GM19240 (cell line): ENCODE measurements around the gene DHRS1.

Experiments
- DNase-seq: peaks from one replicate; pipeline ENCODE4 v3.0.0; 2011; ENCODE audit warnings: low spot score; ENCODE audit not compliant: insufficient read length

DHRS1 gene

GRCh38 chr14:24283796-24284460 is 15.7 kb downstream of the DHRS1 start:
- no peak for DNase-seq

GRCh38 chr14:24282736-24283135 is 16.8 kb downstream of the DHRS1 start:
- no peak for DNase-seq

- no peak for DNase-seq
These were observed 17.9 kb downstream of the DHRS1 start for GRCh38 chr14:24281636-24282035.

- no peak for DNase-seq
These were observed 18.7 kb downstream of the DHRS1 start for GRCh38 chr14:24280797-24281460.

- no peak for DNase-seq
These were observed 20.0 kb downstream of the DHRS1 start for GRCh38 chr14:24279301-24280186.

GRCh38 chr14:24278424-24278823 is 21.2 kb downstream of the DHRS1 start:
- DNase-seq = no peak

- DNase-seq = no peak
These were observed 21.8 kb downstream of the DHRS1 start for GRCh38 chr14:24277606-24278321.

- no peak for DNase-seq
These were observed 22.5 kb downstream of the DHRS1 start for GRCh38 chr14:24277071-24277470.

GRCh38 chr14:24274101-24274543 is 25.5 kb downstream of the DHRS1 start:
- DNase-seq = peak; percentile 64

- DNase-seq = no peak
These were observed 26.1 kb downstream of the DHRS1 start for GRCh38 chr14:24273422-24273998.

GRCh38 chr14:24272467-24272866 is 27.1 kb downstream of the DHRS1 start:
- DNase-seq = no peak

- DNase-seq = no peak
These were observed 27.7 kb downstream of the DHRS1 start for GRCh38 chr14:24271834-24272263.

- peak; percentile 93 for DNase-seq
These were observed 28.3 kb downstream of the DHRS1 start, which contains the start of gene RABGGTA for GRCh38 chr14:24271134-24271833. Gene RABGGTA (minus strand): TSS chr14:24271597. CDS start chr14:24271115, 482 bp downstream.

- DNase-seq = no peak
These were observed 28.9 kb downstream of the DHRS1 start for GRCh38 chr14:24270537-24271133.

GRCh38 chr14:24269910-24270536 is 29.6 kb downstream of the DHRS1 start:
- no peak for DNase-seq

- no peak for DNase-seq
These were observed 30.2 kb downstream of the DHRS1 start for GRCh38 chr14:24269368-24269767.

GRCh38 chr14:24268225-24268624 is 31.4 kb downstream of the DHRS1 start:
- no peak for DNase-seq

- DNase-seq = no peak
These were observed 32.1 kb downstream of the DHRS1 start for GRCh38 chr14:24267516-24267915.
